ENCODE measurements around the gene ITPR3. TPM values are rescaled to one million over a fixed set of nuclear protein-coding genes. Genes with fewer than 3 reads are reported as not detected.

Gene ITPR3
- 21.6 TPM for total RNA-seq

- DNase-seq: peak; percentile 48
Measured at GRCh38 chr6:33620856-33621710, at the start of gene ITPR3. ITPR3 (plus strand) TSS chr6:33621322; CDS start chr6:33621603, 281 bp downstream.

DNA sequence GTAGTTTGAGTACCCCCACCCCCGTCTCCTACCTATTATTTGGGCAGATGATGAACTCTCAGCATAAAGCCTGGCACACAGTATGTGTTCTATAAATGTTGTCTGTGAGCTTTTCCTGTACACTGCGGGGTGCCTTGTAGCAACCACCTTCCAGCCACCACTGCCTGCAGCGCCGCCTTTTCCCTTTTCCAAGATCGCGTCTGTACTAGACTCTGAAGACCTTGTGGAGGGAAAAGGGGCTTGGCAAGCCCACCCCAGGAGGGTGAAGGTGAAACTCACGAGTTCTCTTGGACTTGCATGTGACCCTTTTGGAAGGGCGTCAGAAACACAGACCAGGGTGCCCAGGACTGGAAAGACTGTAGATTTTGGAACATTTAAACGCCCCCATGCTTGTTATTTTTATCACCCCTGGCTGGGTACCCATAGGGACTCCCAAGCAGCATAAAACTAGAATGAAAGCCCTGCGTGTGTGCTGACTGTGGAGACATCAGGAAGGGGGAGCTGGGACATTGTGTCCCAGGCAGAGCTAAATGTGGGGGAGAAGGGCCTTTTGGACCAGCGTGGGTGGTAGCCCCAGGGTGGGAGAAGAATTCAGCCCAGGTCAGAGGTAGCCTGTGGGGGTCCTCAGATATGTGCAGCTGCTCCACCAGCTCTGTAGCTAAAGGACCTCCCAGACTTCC is 49.3 kb upstream of the ITPR3 start:
- no peak for DNase-seq

DNA sequence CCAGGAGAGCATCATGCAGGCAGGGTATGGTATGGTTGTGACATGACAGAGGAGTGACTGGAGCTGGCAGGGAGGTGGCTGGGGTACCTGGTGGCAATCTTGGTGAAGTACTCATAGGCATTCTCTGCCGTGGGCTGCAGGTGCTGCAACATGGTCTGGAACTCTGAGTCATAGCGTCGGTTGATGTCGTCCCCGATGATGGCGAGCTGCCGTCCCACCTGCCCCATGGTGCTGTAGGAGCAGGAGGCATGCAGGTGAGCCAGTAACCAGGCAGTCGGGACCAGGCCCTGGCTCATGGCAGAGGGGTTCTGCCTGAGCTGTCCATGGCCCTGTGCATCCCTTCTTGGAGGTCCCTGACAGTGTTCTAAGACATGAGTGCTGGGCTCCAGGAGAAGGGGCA is 45.9 kb upstream of the ITPR3 start:
- no peak for DNase-seq

DNA sequence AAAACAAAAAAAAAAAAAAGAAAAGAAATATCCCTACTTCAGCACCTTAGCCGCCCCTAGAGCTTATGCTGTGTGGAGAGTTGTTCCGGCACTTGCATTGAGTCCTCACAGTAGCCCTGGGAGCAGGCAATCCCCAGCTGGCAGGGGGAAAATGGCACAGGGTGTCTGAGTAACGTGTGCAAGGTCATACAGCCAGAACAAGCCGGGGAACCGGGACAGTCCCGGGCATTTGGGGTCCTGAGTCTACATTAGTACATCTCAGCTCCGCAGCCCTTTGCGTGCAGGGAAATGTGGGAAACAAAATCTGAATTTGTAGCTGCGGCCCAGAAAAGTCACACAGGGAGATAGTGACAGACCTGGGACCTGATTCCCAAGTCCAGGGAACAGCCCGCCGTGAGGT is 44.5 kb upstream of the ITPR3 start:
- DNase-seq: no peak

GRCh38 chr6:33577106-33577535 is 44.0 kb upstream of the ITPR3 start:
- no peak for DNase-seq

- no peak for DNase-seq
Measured at GRCh38 chr6:33577718-33578117, 43.4 kb upstream of the ITPR3 start.

GRCh38 chr6:33578164-33578563 is 43.0 kb upstream of the ITPR3 start:
- no peak for DNase-seq

GRCh38 chr6:33578588-33579011 is 42.5 kb upstream of the ITPR3 start:
- DNase-seq: no peak

DNA sequence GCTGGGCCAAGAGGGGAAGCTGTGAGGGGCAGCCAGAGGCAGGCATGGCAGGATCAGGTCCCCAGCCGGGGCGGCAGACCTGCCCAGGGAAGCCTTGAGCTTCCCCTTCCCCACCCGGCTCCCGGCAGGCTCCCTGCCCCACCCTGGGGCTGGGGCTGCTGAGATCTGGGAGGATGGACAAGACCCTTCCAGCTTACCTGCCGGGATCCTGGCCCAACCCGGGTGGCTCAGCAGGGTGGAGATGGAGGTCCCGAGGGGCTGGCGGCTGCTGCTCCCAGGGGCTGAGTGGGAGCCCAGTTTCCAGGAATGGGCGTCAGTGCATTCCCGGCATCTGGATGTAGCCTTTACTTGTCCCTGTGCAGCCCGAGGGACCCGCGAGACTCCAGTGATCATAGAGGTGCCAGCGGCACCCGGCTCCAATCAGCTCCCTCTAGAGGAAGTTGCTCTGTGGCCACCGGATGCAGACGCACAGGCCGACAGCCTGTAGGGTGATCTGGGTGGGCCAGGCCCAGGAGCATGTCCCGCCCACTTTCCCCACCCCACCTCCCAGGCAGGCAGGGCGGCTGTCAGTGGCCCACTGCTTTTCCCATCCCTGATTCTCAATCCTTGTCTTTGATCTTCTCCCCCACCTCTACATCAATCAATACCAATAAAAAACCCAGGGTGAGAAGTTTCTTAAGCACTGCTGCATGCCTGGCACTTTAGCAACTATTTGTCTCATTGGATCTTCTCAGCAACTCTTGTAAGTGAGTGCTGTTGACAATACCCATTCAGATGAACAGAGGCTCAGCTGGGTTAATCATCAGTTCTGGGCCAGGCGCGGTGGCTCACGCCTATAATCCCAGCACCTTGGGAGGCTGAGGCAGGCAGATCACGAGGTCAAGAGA is 41.1 kb upstream of the ITPR3 start, which contains the start of gene BAK1:
Gene BAK1 (minus strand): TSS at position 449 of the 887 bp plus-strand sequence. CDS start 2,672 bp downstream, outside the sequence.
- DNase-seq: peak; percentile 95

- no peak for DNase-seq
Measured at GRCh38 chr6:33581186-33581585, 39.9 kb upstream of the ITPR3 start.

GRCh38 chr6:33583591-33584155 is 37.4 kb upstream of the ITPR3 start:
- DNase-seq: no peak

GRCh38 chr6:33584700-33585402 is 36.3 kb upstream of the ITPR3 start:
- DNase-seq: no peak

DNA sequence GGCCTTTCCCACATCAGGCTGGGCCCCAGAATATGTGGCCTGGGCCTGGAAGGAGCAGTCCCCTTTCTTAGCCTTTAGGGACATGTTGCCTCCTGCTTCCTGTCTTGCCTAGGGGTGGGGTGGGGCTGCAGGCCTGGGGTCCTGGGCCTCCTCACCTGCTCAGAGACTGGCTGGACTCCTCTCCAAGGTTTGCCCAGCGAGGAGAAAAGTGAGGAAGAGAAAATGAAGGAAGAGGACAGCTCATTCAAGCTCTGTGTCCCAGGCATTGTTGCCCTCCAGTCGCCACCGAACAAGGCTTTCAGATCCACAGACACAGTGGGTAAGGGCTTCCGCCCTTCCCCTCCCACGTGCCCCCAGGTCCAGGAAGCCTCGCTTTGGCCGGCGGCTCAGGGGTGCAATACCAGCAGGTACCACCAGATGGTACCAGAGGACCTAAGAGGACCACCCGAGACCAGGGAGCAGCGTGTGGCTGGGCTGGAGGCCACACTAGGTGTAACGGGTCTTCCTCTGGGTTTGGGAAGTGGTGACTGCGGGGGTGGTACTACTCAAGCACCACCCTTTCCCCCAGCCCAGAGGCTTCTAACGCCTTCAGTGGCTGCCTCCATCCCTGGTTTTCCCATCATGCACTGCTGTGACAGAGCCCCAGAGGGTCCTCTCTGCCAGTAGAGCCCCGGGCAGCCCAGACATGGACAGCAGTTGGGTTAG is 35.6 kb upstream of the ITPR3 start:
- peak; percentile 91 for DNase-seq

- no peak for DNase-seq
Measured at GRCh38 chr6:33586108-33586640, 34.9 kb upstream of the ITPR3 start.

- no peak for DNase-seq
Measured at GRCh38 chr6:33587529-33587928, 33.6 kb upstream of the ITPR3 start.

DNA sequence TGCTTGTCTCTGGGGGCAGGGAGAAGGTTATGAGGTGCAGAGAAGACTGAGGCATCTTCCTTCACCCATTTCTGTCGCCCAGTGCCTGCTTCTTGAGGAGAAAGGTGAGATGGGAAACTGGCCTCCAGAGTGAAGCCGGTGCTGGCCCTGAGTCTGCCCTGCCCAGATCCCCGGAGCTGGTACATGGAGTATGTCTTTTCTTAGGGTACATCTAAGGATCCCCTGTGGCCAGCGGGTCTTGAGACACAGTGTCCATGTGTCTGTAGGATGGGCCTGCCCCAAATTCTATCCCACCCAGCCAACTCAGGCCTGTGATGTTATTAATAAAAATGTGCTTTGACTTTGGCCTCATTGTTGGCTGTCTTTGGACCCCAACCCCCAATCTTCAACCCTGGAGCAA is 32.2 kb upstream of the ITPR3 start:
- no peak for DNase-seq

DNA sequence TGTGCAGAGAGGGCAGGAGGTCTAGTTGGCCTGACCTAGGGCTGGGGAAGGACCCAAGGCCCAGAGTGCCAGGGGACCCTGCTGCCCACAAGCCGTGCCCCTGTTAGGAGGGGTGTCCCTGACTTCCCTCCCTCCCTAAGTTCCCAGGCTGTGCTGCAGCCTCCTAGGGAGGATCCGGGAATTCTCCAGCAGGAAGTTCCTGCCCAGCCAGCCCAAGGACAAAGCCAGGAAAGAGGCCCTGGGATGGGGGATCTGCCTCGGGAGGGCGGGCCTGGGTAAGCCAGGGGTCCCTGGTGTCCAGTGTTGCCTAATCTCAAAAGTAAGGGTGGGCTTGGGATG is 31.8 kb upstream of the ITPR3 start:
- no peak for DNase-seq

- peak; percentile 89 for DNase-seq
Measured at GRCh38 chr6:33589731-33590530, 31.2 kb upstream of the ITPR3 start.

GRCh38 chr6:33590531-33591198 is 30.5 kb upstream of the ITPR3 start:
- no peak for DNase-seq

Measured in tongue (tissue), 2 donors.